Measurements from ENCODE around the gene MICAL3.

GRCh38 chr22:18033204-18033998 lies 9.0 kb upstream of the MICAL3 start:
- no peak for TF ChIP-seq CTCF (IDR thresholded peaks at IDR 0.05 in 4 of 5, conservative IDR thresholded peaks at IDR 0.05 in 1 of 5)
- TF ChIP-seq POLR2A (IDR thresholded peaks at IDR 0.05): no peak
